ENCODE results near the gene TRIM10.

The TRIM10 gene

GRCh38 chr6:30152016-30152673, 8.9 kb downstream of the TRIM10 start:
- H3K4me3 ChIP-seq (ENCODE audit: low read length), result no peak overlapping the region
- DNase-seq (ENCODE audit: low read depth), result no peak
- TF ChIP-seq, protein P1, sequence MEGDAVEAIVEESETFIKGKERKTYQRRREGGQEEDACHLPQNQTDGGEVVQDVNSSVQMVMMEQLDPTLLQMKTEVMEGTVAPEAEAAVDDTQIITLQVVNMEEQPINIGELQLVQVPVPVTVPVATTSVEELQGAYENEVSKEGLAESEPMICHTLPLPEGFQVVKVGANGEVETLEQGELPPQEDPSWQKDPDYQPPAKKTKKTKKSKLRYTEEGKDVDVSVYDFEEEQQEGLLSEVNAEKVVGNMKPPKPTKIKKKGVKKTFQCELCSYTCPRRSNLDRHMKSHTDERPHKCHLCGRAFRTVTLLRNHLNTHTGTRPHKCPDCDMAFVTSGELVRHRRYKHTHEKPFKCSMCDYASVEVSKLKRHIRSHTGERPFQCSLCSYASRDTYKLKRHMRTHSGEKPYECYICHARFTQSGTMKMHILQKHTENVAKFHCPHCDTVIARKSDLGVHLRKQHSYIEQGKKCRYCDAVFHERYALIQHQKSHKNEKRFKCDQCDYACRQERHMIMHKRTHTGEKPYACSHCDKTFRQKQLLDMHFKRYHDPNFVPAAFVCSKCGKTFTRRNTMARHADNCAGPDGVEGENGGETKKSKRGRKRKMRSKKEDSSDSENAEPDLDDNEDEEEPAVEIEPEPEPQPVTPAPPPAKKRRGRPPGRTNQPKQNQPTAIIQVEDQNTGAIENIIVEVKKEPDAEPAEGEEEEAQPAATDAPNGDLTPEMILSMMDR (IDR thresholded peaks at IDR 0.05; ENCODE audit: insufficient read depth, low read depth, low read length, missing control alignments), result no peak

GRCh38 chr6:30151580-30151979, 9.4 kb downstream of the TRIM10 start:
- no peak for DNase-seq (ENCODE audit: low read depth)
- H3K4me3 ChIP-seq (ENCODE audit: low read length), result no peak overlapping the region
- TF ChIP-seq, protein P1 (IDR thresholded peaks at IDR 0.05; ENCODE audit: insufficient read depth, low read depth, low read length, missing control alignments), result no peak

- DNase-seq (ENCODE audit: low read depth), result no peak
- no peak overlapping the region for H3K4me3 ChIP-seq (ENCODE audit: low read length)
- TF ChIP-seq, protein P1 (IDR thresholded peaks at IDR 0.05; ENCODE audit: insufficient read depth, low read depth, low read length, missing control alignments), result no peak
Observed at GRCh38 chr6:30150671-30151395, 10.2 kb downstream of the TRIM10 start.

DNA sequence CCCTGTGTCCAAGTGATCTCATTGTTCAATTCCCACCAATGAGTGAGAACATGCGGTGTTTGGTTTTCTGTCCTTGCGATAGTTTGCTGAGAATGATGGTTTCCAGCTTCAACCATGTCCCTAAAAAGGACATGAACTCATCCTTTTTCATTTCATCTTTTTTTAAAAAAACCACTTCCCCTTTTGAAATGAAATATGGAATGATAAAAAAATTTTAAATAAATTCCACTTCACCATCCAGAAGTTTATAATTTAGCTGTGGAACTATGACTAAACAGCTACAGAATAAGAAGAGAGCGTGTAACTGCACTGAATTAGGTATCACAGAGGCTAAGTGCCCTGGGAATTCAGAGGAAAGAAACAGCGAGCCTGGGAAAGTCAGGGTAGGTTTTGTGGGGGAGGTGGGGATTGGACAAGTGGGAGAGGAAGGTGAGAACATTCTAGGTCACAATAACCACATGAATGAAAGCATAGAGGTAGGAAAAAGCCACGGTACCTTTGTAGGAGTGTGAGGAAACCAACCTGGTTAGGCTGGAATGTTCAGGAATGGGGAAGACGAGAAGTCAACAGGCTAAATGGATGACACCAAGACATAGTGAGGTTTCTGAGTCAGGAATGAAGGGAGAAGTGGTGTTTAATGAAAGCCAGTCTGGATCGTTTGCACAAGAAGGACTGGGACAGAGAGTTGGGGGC, 11.0 kb downstream of the TRIM10 start:
- DNase-seq (ENCODE audit: low read depth), result peak; percentile 48
- TF ChIP-seq, protein P1 (IDR thresholded peaks at IDR 0.05; ENCODE audit: insufficient read depth, low read depth, low read length, missing control alignments), result no peak
- H3K4me3 ChIP-seq (ENCODE audit: low read length), result no peak overlapping the region

GRCh38 chr6:30149234-30149633, 11.8 kb downstream of the TRIM10 start:
- TF ChIP-seq, protein P1 (IDR thresholded peaks at IDR 0.05; ENCODE audit: insufficient read depth, low read depth, low read length, missing control alignments), result no peak
- no peak for DNase-seq (ENCODE audit: low read depth)

GRCh38 chr6:30147096-30147495, 13.9 kb downstream of the TRIM10 start:
- H3K4me3 ChIP-seq (ENCODE audit: low read length), result no peak overlapping the region
- TF ChIP-seq, protein P1 (IDR thresholded peaks at IDR 0.05; ENCODE audit: insufficient read depth, low read depth, low read length, missing control alignments), result no peak
- no peak for DNase-seq (ENCODE audit: low read depth)

More at GRCh38 chr6:30149234-30149633, 11.8 kb downstream of the TRIM10 start:
- no peak overlapping the region for H3K4me3 ChIP-seq (ENCODE audit: low read length)
